Measurements from ENCODE around the gene THYN1. TPM values are rescaled to one million over a fixed set of nuclear protein-coding genes. Genes with fewer than 3 reads are reported as not detected.

Gene THYN1
- total RNA-seq, 1 experiment from 2014 or later = 33.6 TPM

DNA sequence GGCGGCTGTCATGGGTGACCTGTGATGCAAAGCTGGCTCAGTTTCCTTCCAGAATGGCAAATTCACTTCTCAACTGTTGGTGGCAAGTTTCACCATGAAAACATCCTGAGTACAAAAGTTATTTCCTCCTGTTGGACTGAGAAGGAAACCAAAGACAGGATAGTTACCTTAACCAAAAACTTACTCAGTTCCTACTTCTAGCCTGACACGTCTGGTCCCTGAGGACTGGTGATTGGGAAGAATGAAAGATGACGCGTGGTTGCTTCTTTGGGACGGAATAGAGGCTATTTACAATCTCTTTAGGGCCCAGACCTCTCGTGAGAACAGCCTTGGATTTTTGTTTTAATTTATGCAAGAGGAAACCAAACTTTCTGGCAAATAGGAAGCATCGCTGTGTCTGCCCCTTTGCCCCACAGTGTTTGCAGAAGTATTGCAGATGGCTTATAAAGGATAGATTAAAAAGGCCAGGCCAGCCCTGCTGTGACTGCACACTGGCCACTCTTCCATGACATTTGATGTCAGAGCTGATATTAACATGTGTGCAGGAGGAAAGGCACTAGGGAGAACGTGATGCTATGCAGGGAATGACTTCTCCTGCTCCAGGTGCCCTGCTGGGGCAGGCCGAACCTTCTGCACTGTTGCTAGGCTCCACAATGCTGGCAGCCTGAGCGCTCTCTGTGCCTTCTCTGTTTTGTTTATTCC is 21.0 kb downstream of the THYN1 start (continued):
- TF ChIP-seq POLR2AphosphoS5 (IDR thresholded peaks at IDR 0.05; ENCODE audit: low read depth, low read length) = no peak

DNA sequence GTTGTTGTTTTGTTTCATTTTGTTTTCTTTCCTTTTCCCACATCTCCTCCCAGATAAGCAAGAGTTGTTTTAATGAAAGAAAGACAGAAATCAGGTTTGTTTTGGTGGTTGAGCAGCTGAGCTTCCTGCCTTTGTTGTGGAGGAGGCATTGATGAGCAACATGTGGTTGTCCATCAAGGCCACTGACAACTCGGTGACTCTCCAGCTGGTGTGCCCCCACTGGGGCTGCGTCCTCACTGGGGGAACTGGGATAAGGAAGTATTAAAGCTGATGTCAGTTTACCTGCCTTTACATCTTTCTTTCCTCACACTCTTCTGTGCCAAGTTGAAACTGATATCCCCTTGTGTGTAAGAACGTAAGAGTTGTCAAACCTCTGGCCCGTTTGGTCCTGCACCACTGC is 22.8 kb downstream of the THYN1 start:
- Histone ChIP-seq H3K9me3 (ENCODE audit: control insufficient read depth, insufficient read depth, low read depth, low read length) (no peaks in the 10 kb centered on the region), H3K4me1 (ENCODE audit: control insufficient read depth, insufficient read depth, low read length) (peaks cover 20% of the 10 kb centered on the region), H3K27ac (ENCODE audit: low read length) (no peak overlapping the region), H3K36me3 (ENCODE audit: control insufficient read depth, insufficient read depth, low read length) (no peaks in the 10 kb centered on the region), H3K27me3 (ENCODE audit: control insufficient read depth, insufficient read depth, low read length) (no peaks in the 10 kb centered on the region), H3K4me3 (ENCODE audit: low read depth in 2 of 2, low read length in 2 of 2) (no peak overlapping the region)
- in situ Hi-C loops (cut with HindIII; ENCODE audit: low pct_unique_long_range_greater_than_20kb, low sequenced_read_pairs) (no loop called here), intact Hi-C loops (cut with micrococcal nuclease; ENCODE audit: unreplicated experiment) (no loop called here)
- DNase-seq (ENCODE audit: low read depth, low spot score) (no peak), ATAC-seq (no peak)
- TF ChIP-seq SIN3A (IDR thresholded peaks at IDR 0.05; ENCODE audit: borderline replicate concordance, insufficient read depth, low read depth, low read length) (no peak), TCF7L2 (IDR thresholded peaks at IDR 0.05; ENCODE audit: low read depth, low read length) (no peak), POLR2AphosphoS5 (IDR thresholded peaks at IDR 0.05; ENCODE audit: low read depth, low read length) (no peak)
- TF ChIP-seq, protein P1, sequence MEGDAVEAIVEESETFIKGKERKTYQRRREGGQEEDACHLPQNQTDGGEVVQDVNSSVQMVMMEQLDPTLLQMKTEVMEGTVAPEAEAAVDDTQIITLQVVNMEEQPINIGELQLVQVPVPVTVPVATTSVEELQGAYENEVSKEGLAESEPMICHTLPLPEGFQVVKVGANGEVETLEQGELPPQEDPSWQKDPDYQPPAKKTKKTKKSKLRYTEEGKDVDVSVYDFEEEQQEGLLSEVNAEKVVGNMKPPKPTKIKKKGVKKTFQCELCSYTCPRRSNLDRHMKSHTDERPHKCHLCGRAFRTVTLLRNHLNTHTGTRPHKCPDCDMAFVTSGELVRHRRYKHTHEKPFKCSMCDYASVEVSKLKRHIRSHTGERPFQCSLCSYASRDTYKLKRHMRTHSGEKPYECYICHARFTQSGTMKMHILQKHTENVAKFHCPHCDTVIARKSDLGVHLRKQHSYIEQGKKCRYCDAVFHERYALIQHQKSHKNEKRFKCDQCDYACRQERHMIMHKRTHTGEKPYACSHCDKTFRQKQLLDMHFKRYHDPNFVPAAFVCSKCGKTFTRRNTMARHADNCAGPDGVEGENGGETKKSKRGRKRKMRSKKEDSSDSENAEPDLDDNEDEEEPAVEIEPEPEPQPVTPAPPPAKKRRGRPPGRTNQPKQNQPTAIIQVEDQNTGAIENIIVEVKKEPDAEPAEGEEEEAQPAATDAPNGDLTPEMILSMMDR (IDR thresholded peaks at IDR 0.05) = no peak
- TF ChIP-seq, protein P2, sequence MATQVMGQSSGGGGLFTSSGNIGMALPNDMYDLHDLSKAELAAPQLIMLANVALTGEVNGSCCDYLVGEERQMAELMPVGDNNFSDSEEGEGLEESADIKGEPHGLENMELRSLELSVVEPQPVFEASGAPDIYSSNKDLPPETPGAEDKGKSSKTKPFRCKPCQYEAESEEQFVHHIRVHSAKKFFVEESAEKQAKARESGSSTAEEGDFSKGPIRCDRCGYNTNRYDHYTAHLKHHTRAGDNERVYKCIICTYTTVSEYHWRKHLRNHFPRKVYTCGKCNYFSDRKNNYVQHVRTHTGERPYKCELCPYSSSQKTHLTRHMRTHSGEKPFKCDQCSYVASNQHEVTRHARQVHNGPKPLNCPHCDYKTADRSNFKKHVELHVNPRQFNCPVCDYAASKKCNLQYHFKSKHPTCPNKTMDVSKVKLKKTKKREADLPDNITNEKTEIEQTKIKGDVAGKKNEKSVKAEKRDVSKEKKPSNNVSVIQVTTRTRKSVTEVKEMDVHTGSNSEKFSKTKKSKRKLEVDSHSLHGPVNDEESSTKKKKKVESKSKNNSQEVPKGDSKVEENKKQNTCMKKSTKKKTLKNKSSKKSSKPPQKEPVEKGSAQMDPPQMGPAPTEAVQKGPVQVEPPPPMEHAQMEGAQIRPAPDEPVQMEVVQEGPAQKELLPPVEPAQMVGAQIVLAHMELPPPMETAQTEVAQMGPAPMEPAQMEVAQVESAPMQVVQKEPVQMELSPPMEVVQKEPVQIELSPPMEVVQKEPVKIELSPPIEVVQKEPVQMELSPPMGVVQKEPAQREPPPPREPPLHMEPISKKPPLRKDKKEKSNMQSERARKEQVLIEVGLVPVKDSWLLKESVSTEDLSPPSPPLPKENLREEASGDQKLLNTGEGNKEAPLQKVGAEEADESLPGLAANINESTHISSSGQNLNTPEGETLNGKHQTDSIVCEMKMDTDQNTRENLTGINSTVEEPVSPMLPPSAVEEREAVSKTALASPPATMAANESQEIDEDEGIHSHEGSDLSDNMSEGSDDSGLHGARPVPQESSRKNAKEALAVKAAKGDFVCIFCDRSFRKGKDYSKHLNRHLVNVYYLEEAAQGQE (IDR thresholded peaks at IDR 0.05; ENCODE audit: insufficient read depth in 1 of 2, low read depth in 2 of 2, low read length in 1 of 2) = no peak
- no TSS peak for BruUV-seq (replicated peaks)
- ChIA-PET POLR2A (no interaction called here), CTCF (no interaction called here)

DNA sequence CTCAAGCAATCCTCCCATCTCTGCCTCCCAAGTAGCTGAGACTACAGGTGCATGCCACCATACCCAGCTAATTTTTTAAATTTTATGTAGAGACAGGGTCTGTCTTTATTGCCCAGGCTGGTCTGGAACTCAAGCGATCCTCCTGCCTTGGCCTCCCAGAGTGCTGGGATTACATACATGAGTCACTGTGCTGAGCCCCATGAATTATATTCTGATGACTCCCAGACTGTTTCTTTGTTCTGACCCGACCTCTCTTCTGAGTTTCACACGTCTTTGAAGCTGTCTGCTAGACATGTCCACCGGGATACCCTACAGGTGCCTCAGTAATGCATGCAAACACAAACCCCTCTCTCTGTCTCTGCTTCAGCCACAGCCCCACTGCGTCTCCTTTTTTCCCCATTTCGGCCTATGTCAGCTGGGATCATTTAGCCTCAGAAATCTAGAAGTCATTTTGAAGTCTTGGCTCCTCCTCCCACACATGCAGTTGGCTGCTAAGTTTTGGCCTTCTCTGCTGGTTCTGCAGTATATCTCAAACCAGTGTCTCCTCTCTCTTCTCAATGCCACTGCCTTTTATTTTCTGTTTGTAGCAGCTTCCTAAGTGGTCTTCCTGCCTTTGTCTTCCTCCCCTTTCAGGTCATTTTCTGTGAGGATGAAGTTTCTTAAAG is 23.9 kb downstream of the THYN1 start:
- ChIA-PET POLR2A (no interaction called here), CTCF (interaction anchor here (0.6 kb wide), 1 partner anchor 45 kb away, joined by 4 read pairs; no protein-coding TSS in a partner anchor)
- Histone ChIP-seq H3K27me3 (ENCODE audit: control insufficient read depth, insufficient read depth, low read length) (no peaks in the 10 kb centered on the region), H3K36me3 (ENCODE audit: control insufficient read depth, insufficient read depth, low read length) (no peaks in the 10 kb centered on the region; the same call in 1 of the 2 replicates), H3K4me1 (ENCODE audit: control insufficient read depth, insufficient read depth, low read length) (peaks cover 20% of the 10 kb centered on the region), H3K27ac (ENCODE audit: low read length) (no peak overlapping the region), H3K4me3 (ENCODE audit: low read depth in 2 of 2, low read length in 2 of 2) (no peak overlapping the region), H3K9me3 (ENCODE audit: control insufficient read depth, insufficient read depth, low read depth, low read length) (no peaks in the 10 kb centered on the region)
- in situ Hi-C loops (cut with HindIII; ENCODE audit: low pct_unique_long_range_greater_than_20kb, low sequenced_read_pairs) = no loop called here
- TF ChIP-seq, protein P1 (IDR thresholded peaks at IDR 0.05) = no peak
- TF ChIP-seq POLR2AphosphoS5 (IDR thresholded peaks at IDR 0.05; ENCODE audit: low read depth, low read length) (no peak), TCF7L2 (IDR thresholded peaks at IDR 0.05; ENCODE audit: low read depth, low read length) (no peak), SIN3A (IDR thresholded peaks at IDR 0.05; ENCODE audit: borderline replicate concordance, insufficient read depth, low read depth, low read length) (no peak)
- TF ChIP-seq, protein P2 (IDR thresholded peaks at IDR 0.05; ENCODE audit: insufficient read depth in 1 of 2, low read depth in 2 of 2, low read length in 1 of 2) = no peak
- ATAC-seq (no peak), DNase-seq (ENCODE audit: low read depth, low spot score) (no peak)
- intact Hi-C loops (cut with micrococcal nuclease; ENCODE audit: unreplicated experiment) = no loop called here
- no TSS peak for BruUV-seq (replicated peaks)

Data from Panc1 (cell line).